GM20431 (cell line): ENCODE data around the gene PTGFR.

ENCODE experiments used
- in situ Hi-C: fragments of 300-500 bp; cut with MseI, MboI; formaldehyde crosslinking; loops from one replicate; pipeline ENCODE4 v1.15.0; 2020; ENCODE audit warnings: low sequenced_read_pairs; ENCODE audit not compliant: unreplicated experiment

Gene PTGFR, protein sequence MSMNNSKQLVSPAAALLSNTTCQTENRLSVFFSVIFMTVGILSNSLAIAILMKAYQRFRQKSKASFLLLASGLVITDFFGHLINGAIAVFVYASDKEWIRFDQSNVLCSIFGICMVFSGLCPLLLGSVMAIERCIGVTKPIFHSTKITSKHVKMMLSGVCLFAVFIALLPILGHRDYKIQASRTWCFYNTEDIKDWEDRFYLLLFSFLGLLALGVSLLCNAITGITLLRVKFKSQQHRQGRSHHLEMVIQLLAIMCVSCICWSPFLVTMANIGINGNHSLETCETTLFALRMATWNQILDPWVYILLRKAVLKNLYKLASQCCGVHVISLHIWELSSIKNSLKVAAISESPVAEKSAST

DNA sequence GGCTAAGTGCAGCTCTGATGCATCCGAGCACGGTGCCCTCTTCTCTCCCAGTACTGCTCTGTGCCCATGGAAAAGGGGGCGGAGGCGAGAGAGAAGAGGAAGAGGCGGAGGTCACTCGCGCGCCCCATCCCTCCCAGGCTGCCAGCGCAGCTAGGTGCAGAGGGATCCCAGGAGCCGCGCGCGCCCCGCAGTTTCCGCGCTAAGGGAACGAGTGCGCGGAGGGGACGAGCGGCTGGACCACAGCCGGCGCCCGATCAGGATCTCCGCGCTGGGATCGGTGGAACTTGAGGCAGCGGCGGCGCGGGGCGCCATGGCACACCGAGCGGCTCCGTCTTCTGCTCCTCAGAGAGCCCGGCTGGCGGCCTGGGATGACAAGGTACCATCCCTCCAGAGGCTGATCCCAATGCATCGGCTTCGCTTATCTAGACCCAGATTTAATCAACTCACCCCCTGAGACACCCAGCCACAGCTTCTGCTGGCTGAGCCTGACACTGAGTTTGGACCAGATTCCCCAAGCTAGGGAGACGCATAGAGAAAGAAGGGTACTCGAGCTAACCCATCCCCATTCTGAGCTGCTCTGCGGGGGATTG is at the start of gene PTGFR:
Gene PTGFR (plus strand): TSS at position 114 of the 590 bp plus-strand sequence. CDS start 1,770 bp downstream, outside the sequence.
- in situ Hi-C loops: no loop called here

DNA sequence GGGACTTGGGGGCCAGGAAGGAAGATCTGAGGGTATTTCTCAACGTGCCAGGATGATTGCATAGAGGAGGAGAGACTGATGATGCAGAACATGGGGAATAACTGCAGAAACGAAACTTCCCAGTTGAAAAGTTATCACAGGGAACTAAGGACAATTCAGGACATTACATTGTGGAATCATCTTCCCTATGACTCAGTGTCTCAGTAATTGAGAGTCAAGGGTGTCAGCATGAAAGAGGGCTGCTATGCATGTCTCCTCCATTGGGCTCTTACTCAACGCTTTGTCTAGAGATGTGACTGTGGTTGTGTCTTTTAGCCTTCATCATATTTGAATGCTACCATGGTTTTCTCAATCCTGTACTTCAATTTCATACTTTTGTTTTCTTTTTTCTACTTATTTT is 48.9 kb upstream of the PTGFR start:
- in situ Hi-C loops: no loop called here

DNA sequence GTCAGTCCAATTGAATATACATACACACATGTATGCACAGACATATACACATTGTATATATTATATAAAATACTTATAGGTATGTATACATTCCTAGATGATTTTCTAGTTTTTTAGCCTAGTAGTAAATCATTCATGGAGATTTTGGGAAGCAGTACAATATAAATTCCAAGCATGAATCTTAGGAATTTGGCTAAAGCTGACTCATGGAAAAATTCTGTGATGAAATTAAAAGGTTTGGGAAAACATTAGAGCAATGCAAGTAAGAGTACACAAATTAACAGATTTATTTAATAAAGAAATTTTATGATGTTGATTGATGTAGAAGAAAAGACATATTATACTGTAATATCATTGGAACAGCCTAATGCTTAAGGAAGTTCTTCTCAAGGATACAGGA is 43.7 kb upstream of the PTGFR start:
- in situ Hi-C loops: no loop called here

DNA sequence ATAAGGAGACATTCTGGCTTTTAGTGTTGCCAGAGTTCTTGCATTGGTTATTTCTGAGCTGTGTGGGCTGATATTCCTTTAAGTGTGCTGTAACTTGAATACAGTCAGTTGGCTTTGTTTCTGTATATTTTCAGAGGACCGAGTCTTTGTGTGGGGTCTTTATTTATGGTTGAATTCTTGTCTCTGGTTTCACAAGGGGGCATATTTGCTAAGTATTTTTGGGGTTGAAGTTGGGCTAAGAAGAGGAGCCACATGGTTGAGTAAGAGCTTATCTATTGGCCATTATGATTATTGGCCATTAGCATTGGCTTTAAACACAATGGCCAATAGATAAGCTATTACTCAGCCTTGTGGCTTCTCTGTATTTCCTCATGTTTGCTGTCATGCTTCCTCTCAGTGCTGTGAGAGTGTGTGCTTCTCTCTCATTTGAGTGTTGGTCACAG is 26.3 kb upstream of the PTGFR start:
- in situ Hi-C loops: no loop called here

DNA sequence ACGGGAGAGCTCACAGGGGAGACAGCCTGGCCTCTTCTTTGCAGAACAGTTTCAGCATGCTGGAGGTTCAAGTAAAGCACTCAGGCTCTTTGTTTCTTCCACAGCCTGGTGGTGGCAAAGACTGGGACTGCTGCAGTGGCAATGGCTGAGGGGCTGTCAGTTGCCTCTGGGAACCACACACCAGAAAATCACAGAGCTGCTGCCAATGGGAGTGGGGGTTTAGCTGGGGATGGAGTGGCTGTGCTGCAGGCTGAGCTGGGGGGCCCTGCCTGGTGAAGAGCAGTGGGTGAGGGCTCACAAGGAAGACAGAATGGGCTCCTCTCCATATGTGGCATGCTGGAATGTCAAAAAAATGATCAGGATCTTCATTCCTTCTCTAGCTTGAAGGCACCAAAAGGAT is 25.6 kb upstream of the PTGFR start:
- in situ Hi-C loops: no loop called here

DNA sequence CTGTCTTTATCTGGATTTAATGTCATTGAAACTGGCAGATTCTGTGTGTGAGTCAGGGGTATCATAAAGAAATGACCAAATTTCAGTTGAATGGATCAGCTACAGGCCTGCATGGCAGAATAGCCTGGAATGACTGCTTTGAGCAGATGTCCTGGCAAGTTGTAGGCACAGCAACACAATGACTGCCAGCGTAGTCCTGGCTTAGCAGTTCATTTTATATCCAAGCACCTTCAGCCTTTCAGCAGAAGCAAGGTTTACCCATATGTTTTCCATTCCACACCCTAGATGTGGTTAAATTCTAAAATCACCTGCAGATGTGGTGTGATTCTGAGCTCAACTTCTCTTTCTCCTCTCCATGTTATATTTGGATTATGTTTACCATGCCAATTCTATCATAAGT is 22.3 kb upstream of the PTGFR start:
- in situ Hi-C loops: no loop called here

DNA sequence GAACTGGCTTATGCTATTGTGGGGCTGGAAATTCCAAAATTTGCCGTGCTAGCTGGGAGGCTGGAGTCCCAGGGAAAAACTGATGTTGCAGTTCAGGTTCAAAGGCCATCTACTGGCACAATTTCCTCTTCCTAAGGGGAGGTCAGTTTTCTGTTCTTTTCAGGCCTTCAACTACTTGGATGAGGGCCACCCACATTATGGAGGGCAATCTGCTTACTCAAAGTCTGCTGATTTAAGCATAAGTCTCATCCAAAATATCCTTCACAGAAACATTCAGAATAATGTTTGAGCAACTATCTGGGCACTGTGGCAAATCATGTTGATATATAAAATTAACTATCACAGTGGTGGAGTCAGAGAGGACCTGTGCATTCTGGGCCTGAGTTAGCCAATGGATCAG is 21.2 kb upstream of the PTGFR start:
- in situ Hi-C loops: no loop called here

DNA sequence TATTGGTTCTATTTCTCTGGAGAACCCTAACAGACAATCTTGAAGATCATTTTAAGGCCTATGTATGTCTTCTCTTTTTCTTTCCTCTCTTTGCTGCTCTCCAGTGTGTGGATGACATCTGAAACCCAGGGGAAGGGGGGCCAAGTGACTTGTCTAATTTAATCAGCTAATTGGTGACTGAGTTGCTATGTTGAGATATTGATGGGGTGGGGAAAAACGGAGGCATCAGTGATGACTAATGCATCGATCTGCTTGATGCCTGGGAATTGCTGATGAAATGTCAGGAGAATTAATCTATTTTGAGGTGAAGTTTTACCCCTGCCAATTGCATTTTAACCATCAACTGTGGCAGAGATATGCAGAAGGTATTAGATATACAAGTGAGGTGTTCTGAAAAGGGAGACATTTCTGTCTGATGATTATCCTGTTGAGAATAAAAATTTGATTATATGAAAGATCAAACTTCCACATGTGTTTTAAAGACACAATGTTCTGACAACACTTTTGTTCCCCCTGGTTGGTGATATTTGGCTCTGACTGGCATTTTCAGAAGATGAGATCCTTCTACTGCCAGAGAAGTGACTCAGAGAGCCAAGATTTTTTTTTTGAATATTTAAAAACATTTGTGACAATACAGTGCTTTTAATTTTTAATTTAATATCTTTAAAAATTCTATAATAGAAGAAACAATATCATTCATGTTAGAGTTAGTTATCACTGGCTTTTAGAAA is 18.7 kb upstream of the PTGFR start:
- in situ Hi-C loops: no loop called here

DNA sequence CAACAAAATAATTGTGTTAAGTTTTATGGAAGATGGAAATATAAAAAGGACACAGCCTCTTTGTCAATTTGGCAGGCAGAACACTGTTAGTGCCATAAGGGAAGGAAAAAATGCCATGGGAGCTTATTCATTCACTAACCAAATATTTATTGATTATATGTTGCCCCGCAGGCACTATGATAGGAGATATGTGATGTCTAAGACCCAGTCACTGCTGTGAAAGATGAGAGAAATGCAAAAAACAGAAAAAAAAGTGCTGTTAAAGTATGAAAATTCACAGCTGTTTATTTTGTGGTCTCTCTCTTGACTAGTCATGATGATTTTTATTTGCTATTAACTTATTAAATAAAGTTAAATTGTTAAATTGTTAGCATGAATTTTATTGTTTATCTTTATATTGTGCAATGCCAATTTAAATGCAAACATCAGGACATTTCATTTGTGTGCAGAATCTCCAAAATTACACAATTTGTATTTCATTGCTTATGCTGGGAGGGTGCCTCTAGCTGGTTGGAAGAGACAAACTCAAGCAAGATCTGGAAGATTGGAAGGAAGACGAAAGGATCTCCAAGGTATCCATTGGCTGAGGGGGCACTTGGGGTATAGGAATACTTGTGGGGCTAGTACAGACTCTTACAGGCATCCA is 17.8 kb upstream of the PTGFR start:
- in situ Hi-C loops: no loop called here

DNA sequence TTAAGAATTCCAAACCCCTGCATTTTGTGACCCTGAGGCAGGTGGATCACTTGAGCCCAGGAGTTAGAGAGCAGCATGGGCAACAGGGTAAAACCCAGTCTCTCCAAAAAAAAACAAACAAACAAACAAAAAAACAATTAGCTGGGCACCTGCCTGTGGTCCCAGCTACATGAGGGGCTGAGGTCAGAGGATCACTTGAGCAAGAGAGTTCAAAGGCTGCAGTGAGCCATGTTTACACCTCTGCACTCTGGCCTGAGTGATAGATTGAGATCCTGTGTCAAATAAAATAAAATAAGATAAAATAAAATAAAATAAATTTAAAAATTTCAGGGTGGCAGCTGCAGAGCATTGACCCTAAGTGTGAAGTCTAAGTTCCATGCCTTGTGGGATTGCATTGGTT is 16.7 kb upstream of the PTGFR start:
- in situ Hi-C loops: no loop called here

DNA sequence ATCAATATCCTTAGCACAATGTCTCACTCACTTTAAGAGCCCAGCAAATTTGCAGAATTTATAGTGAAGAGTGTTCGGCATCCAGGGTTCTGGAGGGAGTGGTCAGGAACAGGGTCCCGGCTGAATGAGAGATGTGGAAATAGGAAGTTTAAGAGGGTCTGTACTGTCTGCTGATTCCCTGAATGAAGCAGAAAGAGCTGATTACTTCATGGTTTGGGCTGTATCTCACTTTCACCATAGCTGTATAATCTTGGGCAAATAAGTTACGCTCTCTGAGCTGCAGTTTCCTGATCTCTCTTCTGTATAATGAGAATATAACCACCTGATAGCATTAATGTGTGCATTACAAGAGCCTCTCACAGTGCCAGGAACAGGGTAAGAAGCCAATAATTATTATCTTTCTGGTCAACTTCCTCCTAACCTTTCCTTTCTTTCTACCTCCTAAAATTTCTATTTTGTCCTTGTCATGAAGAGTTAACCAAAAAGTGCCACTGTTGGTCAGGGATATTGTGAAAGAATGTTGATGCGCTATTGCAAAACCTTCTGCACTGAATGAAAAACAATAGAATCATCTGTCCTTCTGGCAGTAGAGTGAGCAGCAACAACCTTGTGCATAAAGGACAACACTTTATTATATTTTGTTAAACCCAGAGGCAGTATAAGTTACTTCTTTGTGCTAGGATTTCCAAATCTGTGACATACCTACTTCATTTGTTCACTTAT is 14.7 kb upstream of the PTGFR start:
- in situ Hi-C loops: no loop called here

DNA sequence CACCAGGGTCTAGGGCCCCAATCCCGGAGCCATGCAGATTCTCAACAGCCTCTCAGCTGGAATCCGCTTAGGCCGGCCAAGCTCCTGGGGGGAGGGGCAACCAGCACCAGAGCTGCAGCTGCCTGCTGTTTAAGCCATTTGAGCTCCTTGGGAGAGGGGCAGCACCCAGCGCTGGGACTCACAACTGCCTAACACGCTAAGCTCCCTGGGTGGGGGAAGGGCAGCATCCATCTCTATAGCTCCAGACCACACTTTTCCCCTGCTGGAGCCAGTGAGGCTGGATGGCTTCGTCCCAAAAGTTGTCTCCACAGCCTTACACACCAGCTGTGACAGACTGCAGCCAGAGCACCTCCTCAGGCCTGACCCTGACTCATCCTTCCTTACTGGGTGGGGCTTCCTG is 6.9 kb upstream of the PTGFR start:
- in situ Hi-C loops: no loop called here

DNA sequence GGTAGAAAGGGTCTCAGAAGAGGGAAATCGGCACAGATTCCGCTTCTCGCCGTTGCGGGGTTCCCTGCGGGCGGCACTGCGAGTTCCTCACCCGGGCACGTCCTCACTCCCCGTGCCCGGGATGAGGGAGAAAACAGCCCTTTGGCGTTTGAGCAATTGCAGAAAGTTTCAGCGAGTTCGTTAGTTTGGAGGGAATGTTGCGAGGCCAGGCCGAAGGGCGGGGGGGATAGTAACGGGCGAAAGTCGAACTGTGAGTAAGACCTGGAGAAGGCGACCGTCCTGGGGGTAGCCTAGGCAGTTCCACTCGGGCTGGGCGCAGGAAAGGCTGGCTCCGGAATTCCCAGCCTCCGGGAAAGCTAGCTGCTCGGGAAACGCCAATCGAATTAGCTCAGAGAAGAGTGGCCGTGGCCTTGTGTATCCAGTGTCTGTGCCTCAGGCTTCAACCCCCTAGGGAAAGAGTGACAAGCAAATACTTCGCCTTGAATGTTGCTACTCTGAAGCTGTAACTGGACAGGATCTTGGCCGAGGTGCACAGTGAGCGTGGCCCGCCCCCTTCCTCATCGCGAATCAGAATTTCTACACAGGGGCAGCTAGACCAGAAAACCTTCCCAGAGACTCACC is 787 bp downstream of the PTGFR start:
- in situ Hi-C loops: no loop called here

DNA sequence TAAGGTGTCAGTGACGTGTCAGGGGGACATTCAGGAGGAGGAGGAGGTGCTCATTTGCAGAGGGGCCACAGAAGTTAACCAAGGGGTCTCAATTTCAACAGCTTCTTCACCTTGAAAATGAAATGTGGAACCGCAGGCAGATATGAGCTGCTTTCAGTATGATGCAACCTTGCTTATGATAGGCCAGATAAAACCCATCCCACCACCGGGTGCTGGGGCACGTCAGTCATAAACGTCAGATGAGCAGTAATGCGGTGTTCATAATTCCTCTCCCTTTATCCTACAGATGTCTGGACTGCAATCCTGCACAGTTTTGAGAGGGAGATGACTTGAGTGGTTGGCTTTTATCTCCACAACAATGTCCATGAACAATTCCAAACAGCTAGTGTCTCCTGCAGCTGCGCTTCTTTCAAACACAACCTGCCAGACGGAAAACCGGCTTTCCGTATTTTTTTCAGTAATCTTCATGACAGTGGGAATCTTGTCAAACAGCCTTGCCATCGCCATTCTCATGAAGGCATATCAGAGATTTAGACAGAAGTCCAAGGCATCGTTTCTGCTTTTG is 1.7 kb downstream of the PTGFR start:
- in situ Hi-C loops: no loop called here

DNA sequence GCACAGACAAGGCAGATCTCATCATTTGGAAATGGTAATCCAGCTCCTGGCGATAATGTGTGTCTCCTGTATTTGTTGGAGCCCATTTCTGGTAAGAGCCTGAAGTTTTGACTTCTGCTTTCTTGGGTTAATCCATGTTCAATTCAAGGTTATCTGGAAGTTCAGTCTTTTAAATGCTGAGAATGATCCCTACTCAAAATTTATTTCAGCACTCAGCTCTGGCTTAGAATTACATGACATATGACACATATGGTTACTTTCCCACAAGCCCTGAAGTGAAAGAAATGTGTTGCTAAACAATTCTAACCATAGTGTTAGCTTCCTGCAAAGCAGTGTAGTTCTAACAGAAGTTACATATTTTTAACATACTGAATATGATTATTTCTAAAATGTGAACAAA is 2.7 kb downstream of the PTGFR start:
- in situ Hi-C loops: no loop called here

DNA sequence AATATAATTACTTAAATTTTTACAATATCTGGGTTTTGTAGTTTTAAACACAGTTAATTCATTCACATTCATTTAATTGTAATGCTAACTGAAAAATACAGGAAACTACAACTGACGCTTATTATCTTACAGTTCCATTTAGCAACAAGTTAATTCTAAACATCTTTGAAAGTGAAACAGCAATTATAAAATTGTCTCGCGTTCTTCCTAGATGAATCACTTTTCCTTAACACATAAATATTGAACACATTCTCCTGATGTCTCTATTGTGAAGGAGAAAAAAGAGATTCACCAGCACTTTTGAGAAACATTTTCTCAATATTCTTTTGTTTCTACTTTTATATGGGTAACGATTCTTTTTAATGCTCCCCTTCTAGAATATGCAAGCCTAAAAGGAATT is 6.4 kb downstream of the PTGFR start:
- in situ Hi-C loops: no loop called here

DNA sequence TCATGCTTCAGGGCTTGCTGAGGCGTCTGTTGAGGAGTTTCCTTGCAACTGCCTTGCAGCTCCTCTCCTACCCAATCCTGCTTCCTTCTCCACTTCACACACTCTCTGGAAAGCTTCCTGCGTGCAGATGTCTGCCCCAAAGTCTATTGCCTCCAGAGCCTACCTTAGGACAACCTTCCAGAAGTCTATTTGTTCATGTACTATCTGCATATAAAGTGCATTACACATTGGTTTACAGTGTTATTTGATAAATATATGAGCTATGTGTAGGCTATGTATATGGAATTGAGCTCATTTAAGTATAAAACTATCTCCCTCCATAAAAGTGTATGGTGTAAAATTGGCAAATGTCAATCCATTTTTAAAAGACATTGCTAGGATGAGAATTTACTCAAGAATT is 9.8 kb downstream of the PTGFR start:
- in situ Hi-C loops: no loop called here

DNA sequence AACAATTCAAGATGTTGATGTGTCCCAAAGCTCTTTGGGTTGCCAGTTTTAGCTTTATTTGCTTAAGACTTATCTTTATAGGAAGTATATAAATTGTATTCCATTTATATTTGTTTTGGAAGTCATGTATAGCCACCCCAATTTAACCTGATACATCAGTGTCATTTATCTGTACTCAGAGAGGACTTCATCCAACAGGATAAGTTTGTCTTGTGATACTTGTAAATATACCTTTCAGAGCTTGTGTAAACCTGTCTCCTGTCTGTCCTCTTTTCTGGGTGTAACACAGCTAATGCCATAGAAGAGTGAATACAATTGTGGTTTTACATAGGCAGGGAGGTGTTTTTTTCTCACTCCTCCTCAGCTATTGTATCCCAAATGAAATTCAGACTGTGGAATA is 10.4 kb downstream of the PTGFR start:
- in situ Hi-C loops: no loop called here

DNA sequence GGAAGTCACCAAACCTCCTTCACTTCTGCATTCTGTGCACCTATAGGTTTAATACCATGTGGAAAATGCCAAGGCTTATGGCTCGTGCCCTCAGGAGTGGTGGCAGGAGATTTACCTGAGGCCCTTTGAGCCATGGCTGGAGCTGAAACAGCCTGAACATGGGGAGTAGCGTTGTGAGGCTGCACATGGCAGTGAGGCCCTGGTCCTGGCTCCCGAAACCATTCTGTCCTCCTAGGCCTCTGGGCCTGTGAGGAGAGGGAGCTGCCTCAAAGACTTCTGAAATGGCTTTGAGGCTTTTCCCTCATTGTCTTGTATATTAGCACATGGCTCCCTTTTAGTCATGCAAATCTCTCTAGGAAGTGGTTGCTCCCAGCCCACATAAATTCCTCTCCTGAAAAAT is 20.6 kb downstream of the PTGFR start:
- in situ Hi-C loops: no loop called here
